Sigmoid colon (tissue), 7 donors: Measurements from ENCODE around the gene SBF2. TPM values are rescaled to one million over a fixed set of nuclear protein-coding genes. Genes with fewer than 3 reads are reported as not detected.

Experiments
- DNase-seq: peaks from one replicate; pipeline ENCODE4 v3.0.0-alpha.2; 2019
- H3K27ac ChIP-seq, 4 donors: fragments of 200-600 bp; sonication (generic); one replicate each; pipeline ENCODE4 v1.5.1; 2016 to 2019; ENCODE audit warnings: mild to moderate bottlenecking in 1 of 4
- H3K27me3 ChIP-seq, 3 donors: fragments of 200-600 bp; sonication (generic); one replicate each; pipeline ENCODE4 v1.5.1; 2019; ENCODE audit warnings: mild to moderate bottlenecking in 1 of 3
- H3K36me3 ChIP-seq, 4 donors: fragments of 200-600 bp; sonication (generic); one replicate each; pipeline ENCODE4 v1.5.1; 2016 to 2019
- H3K4me1 ChIP-seq, 4 donors: fragments of 200-600 bp; sonication (generic); one replicate each; pipeline ENCODE4 v1.5.1; 2017 to 2019
- H3K4me3 ChIP-seq, 4 donors: fragments of 200-600 bp; sonication (generic); one replicate each; pipeline ENCODE4 v1.5.1; 2017 to 2019; ENCODE audit warnings: mild to moderate bottlenecking in 2 of 4, moderate library complexity in 1 of 4
- H3K9me3 ChIP-seq, 4 donors: fragments of 200-600 bp in 3 of 4; sonication (generic) in 3 of 4; one replicate each; pipeline versions ENCODE4 v1.5.1 to v1.6.1; 2013 to 2019
- CTCF ChIP-seq, 4 experiments: fragments of 450-650 bp in 3 of 4; fragments of 200-600 bp in 1 of 4; IDR thresholded peaks; one replicate each; pipeline ENCODE4 v1.5.1; 2016 to 2019; ENCODE audit warnings: antibody characterized with exemption in 4 of 4, mild to moderate bottlenecking in 3 of 4, moderate library complexity in 2 of 4
- EP300 ChIP-seq, 4 donors: sonication (generic); formaldehyde crosslinking; IDR thresholded peaks; one replicate each; pipeline ENCODE4 v1.6.1; 2017; ENCODE audit warnings: antibody characterized with exemption in 4 of 4
- POLR2A ChIP-seq, 2 donors: fragments of 450-650 bp; IDR thresholded peaks; one replicate each; pipeline ENCODE4 v1.6.1; 2016; ENCODE audit warnings: antibody characterized with exemption in 2 of 2, mild to moderate bottlenecking in 2 of 2, moderate library complexity in 2 of 2
- POLR2AphosphoS5 ChIP-seq, 4 donors: sonication (generic); formaldehyde crosslinking; IDR thresholded peaks; one replicate each; pipeline ENCODE4 v1.6.1; 2017; ENCODE audit warnings: antibody characterized with exemption in 4 of 4
- whole genome bisulfite sequencing, 2 donors: extraction: QIAGEN DNeasy Blood & Tissue Kit; methylation state at CpG; one replicate each; pipeline ENCODE4 v1.1.7; 2013; 5-methylcytosine and 5-hydroxymethylcytosine counted together
- intact Hi-C: fragments of 100-400 bp; cut with DNase I; formaldehyde crosslinking; loops from one replicate; pipeline ENCODE4 v1.15.1; 2023
- polyA plus RNA-seq, 3 donors: library from polyadenylated mRNA; stranded (reverse); fragments of 200-250 nt; gene quantifications; one replicate each; pipeline ENCODE4 v1.2.3, GENCODE V29; 2013
- total RNA-seq, 4 donors: library from RNA; depleted of rRNA; stranded (reverse); fragments of >200 nt; gene quantifications; one replicate each; pipeline ENCODE4 v1.1.0, GENCODE V29; 2016
- donor health status: healthy with polysubstance abuse.
- donor health status: Bipolar disorder and iron deficiency.
- donor health status: healthy.

Gene SBF2
- total and polyA plus RNA-seq, 7 donors, result 9.5 to 67.5 (median 47.1) TPM

- WGBS, 2 donors, result 90 to 93% methylated on average over 3 of the region's 3 CpGs
- no peak overlapping the region for H3K4me3 ChIP-seq
- H3K36me3 ChIP-seq, result peaks cover 0 to 7% (median 3%) of the 10 kb centered on the region in 4 donors
- H3K27me3 ChIP-seq, result no peaks in the 10 kb centered on the region
- no peak for DNase-seq
- intact Hi-C loops, result no loop called here
- H3K4me1 ChIP-seq, result no peaks in the 10 kb centered on the region
- no peaks in the 10 kb centered on the region for H3K9me3 ChIP-seq
- no peak overlapping the region for H3K27ac ChIP-seq
- TF ChIP-seq POLR2AphosphoS5 (IDR thresholded peaks at IDR 0.05) (no peak), EP300 (IDR thresholded peaks at IDR 0.05) (no peak), CTCF (IDR thresholded peaks at IDR 0.05) (no peak), POLR2A (IDR thresholded peaks at IDR 0.05) (no peak)
Observed at GRCh38 chr11:10023212-10023611, 270.8 kb downstream of the SBF2 start.

- TF ChIP-seq CTCF (IDR thresholded peaks at IDR 0.05), result no peak
- no peak for TF ChIP-seq EP300 (IDR thresholded peaks at IDR 0.05)
- no peak for TF ChIP-seq POLR2AphosphoS5 (IDR thresholded peaks at IDR 0.05)
- no peak for TF ChIP-seq POLR2A (IDR thresholded peaks at IDR 0.05)
- Histone ChIP-seq H3K27ac (no peak overlapping the region), H3K4me1 (no peaks in the 10 kb centered on the region), H3K9me3 (no peaks in the 10 kb centered on the region), H3K27me3 (no peaks in the 10 kb centered on the region), H3K36me3 (peaks cover 0 to 2% (median under 1%) of the 10 kb centered on the region in 4 donors), H3K4me3 (no peak overlapping the region)
- DNase-seq, result no peak
- 73 to 83% methylated on average over 2 of the region's 2 CpGs for WGBS, 2 donors
- intact Hi-C loops, result no loop called here
Observed at GRCh38 chr11:10022764-10023163, 271.3 kb downstream of the SBF2 start.

GRCh38 chr11:10021563-10021962 is 272.5 kb downstream of the SBF2 start:
- no peak for DNase-seq
- Histone ChIP-seq H3K4me1 (no peaks in the 10 kb centered on the region), H3K27me3 (no peaks in the 10 kb centered on the region), H3K4me3 (no peak overlapping the region), H3K36me3 (no peaks in the 10 kb centered on the region), H3K27ac (no peak overlapping the region), H3K9me3 (no peaks in the 10 kb centered on the region)
- WGBS, 2 donors, result 40 to 42% methylated on average over 2 of the region's 2 CpGs
- intact Hi-C loops, result no loop called here
- no peak for TF ChIP-seq EP300 (IDR thresholded peaks at IDR 0.05)
- TF ChIP-seq POLR2A (IDR thresholded peaks at IDR 0.05), result no peak
- TF ChIP-seq CTCF (IDR thresholded peaks at IDR 0.05), result no peak
- no peak for TF ChIP-seq POLR2AphosphoS5 (IDR thresholded peaks at IDR 0.05)

DNA sequence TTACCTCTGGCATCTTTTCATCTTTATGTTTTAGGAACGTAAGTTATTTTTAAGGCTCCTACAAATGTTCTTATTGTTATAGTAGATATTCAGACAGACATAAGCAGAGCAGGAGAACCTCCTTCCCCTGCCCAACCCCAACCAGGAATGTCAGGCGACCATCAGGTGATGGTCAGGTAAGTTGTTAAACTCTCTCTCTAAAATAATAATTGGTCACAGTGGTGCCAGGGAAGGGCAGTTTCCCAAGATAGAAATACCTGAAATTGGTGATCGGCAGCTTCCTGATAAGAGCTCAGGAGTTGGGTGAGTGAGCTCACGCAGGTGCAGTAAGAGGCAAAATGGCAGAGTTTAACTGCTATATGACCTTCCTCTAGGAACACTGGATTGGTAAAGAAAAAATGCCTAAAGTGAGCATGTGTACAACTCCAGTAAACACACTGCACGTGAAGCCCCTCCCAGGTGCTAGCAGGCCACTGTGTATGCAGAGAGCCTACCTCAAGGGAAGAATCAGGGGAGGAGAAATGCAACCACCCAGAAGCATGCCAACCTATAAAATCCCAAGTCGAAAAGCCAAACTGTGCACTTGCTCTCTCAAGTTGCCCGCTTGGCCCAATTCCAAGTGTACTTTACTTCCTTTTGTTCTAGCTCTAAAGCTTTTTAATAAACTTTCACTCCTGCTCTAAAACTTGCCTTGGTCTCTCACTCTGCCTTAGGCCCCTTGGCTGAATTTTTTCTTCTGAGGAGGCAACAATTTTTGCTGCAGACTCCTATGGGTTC is 273.9 kb downstream of the SBF2 start:
- WGBS, 2 donors, result 39 to 69% methylated on average over 7 of the region's 7 CpGs
- Histone ChIP-seq H3K27ac (no peak overlapping the region), H3K36me3 (no peaks in the 10 kb centered on the region), H3K9me3 (no peaks in the 10 kb centered on the region), H3K4me3 (no peak overlapping the region), H3K27me3 (no peaks in the 10 kb centered on the region), H3K4me1 (no peaks in the 10 kb centered on the region)
- intact Hi-C loops, result no loop called here
- no peak for TF ChIP-seq POLR2A (IDR thresholded peaks at IDR 0.05)
- DNase-seq, result no peak

- no peaks in the 10 kb centered on the region for H3K36me3 ChIP-seq
- intact Hi-C loops, result no loop called here
- 96% methylated on average over 1 of the region's 1 CpG for WGBS, 2 donors
Observed at GRCh38 chr11:10017911-10018310, 276.1 kb downstream of the SBF2 start.

More at GRCh38 chr11:10017911-10018310, 276.1 kb downstream of the SBF2 start:
- no peak for DNase-seq
- Histone ChIP-seq H3K4me1 (no peaks in the 10 kb centered on the region), H3K9me3 (no peaks in the 10 kb centered on the region), H3K4me3 (no peak overlapping the region), H3K27me3 (no peaks in the 10 kb centered on the region), H3K27ac (no peak overlapping the region)
- TF ChIP-seq POLR2A (IDR thresholded peaks at IDR 0.05), result no peak
- TF ChIP-seq POLR2AphosphoS5 (IDR thresholded peaks at IDR 0.05), result no peak
- TF ChIP-seq CTCF (IDR thresholded peaks at IDR 0.05), result no peak
- TF ChIP-seq EP300 (IDR thresholded peaks at IDR 0.05), result no peak
